Ishikawa (cell line): ENCODE data around the gene VSNL1.

Experiments used
- CEBPB ChIP-seq: IDR thresholded peaks from 2 replicates; pipeline ENCODE4 v1.6.1; 2012
- CREB1 ChIP-seq: IDR thresholded peaks from 2 replicates; pipeline ENCODE4 v1.6.1; 2012; ENCODE audit warnings: low read depth
- EGR1 ChIP-seq: IDR thresholded peaks from 2 replicates; pipeline ENCODE4 v1.6.1; 2012
- EP300 ChIP-seq: IDR thresholded peaks from 2 replicates; pipeline ENCODE4 v1.6.1; 2012; ENCODE audit warnings: borderline replicate concordance
- FOXM1 ChIP-seq: IDR thresholded peaks from 2 replicates; pipeline ENCODE4 v1.6.1; 2012; ENCODE audit warnings: low read depth, borderline replicate concordance
- MAX ChIP-seq: IDR thresholded peaks from 2 replicates; pipeline ENCODE4 v1.6.1; 2012
- NFIC ChIP-seq: IDR thresholded peaks from 2 replicates; pipeline ENCODE4 v1.6.1; 2012
- RAD21 ChIP-seq: IDR thresholded peaks from 2 replicates; pipeline ENCODE4 v1.6.1; 2012; ENCODE audit warnings: low read depth
- REST ChIP-seq: IDR thresholded peaks from 2 replicates; pipeline ENCODE4 v1.6.1; 2012; ENCODE audit warnings: low read depth, mild to moderate bottlenecking
- TAF1 ChIP-seq: IDR thresholded peaks from 2 replicates; pipeline ENCODE4 v1.6.1; 2012; ENCODE audit warnings: low read depth, mild to moderate bottlenecking
- TCF12 ChIP-seq: IDR thresholded peaks from 2 replicates; pipeline ENCODE4 v1.6.1; 2012; ENCODE audit warnings: low read depth
- TEAD4 ChIP-seq: IDR thresholded peaks from 2 replicates; pipeline ENCODE4 v1.6.1; 2012
- USF1 ChIP-seq: IDR thresholded peaks from 2 replicates; pipeline ENCODE4 v1.6.1; 2012
- YY1 ChIP-seq: IDR thresholded peaks from 2 replicates; pipeline ENCODE4 v1.6.1; 2012; ENCODE audit warnings: low read depth
- ZBTB7A ChIP-seq: IDR thresholded peaks from 2 replicates; pipeline ENCODE4 v1.6.1; 2012; ENCODE audit warnings: low read depth

Gene VSNL1

DNA sequence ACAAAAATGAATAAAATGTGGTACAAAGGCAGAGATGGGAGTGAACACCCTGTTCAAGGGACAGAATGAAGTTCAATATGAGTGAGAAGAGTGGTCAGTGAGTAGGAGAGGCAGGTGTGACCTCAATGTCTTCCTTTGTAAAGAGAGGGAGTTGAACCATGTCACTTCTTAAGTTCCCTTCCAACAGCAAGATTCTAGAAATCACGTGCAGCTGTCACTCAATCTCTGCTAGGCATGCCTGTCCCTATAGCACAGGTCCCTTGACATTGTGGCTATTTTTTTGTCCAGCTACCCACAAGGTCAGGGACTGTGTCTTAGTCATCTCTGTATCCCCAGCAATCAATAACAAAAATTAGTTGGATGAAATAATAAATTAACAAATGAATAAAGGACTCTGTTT, 66.9 kb downstream of the VSNL1 start:
- TF ChIP-seq YY1 (no peak), CEBPB (no peak)

GRCh38 chr2:17608251-17608650, 67.8 kb downstream of the VSNL1 start:
- TF ChIP-seq TEAD4: no peak
- TF ChIP-seq MAX: no peak
- no peak for TF ChIP-seq USF1
- TF ChIP-seq TCF12: no peak
- no peak for TF ChIP-seq EGR1
- TF ChIP-seq RAD21: no peak
- TF ChIP-seq NFIC: no peak
- no peak for TF ChIP-seq FOXM1
- TF ChIP-seq CEBPB: no peak
- no peak for TF ChIP-seq EP300
- TF ChIP-seq REST: no peak
- TF ChIP-seq ZBTB7A: no peak
- TF ChIP-seq CREB1: no peak
- no peak for TF ChIP-seq TAF1
- TF ChIP-seq YY1: no peak

GRCh38 chr2:17610521-17610920, 70.0 kb downstream of the VSNL1 start:
- TF ChIP-seq MAX (no peak), YY1 (no peak), FOXM1 (no peak)

DNA sequence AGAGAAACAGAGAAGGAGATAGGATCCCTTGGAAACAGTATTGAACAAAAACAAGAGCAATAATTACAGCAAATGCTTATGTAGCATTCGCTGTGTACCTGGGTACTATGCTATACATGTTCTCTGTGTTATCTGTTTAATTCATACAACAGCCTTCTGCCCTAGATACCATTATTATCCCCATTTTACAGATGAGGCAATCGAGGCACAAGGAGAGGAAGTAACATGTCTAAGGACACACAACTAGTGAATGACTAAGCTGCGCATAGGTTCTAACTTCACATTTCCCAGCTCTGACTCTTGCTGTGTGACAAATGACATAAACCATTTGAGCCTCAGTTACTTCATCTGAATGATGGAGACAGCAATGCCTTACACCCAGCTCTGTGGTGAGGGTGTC, 70.5 kb downstream of the VSNL1 start:
- TF ChIP-seq EP300: no peak
- no peak for TF ChIP-seq USF1
- TF ChIP-seq CREB1: no peak
- TF ChIP-seq CEBPB: no peak
- TF ChIP-seq TAF1: no peak
- no peak for TF ChIP-seq ZBTB7A
- TF ChIP-seq TEAD4: no peak
- TF ChIP-seq EGR1: no peak

GRCh38 chr2:17614174-17614930, 73.9 kb downstream of the VSNL1 start:
- TF ChIP-seq ZBTB7A (no peak), TEAD4 (no peak), CEBPB (no peak), TCF12 (no peak), USF1 (no peak), NFIC (no peak), CREB1 (no peak), EGR1 (no peak), YY1 (no peak), EP300 (no peak), FOXM1 (no peak), MAX (no peak), REST (no peak), RAD21 (no peak), TAF1 (no peak)

DNA sequence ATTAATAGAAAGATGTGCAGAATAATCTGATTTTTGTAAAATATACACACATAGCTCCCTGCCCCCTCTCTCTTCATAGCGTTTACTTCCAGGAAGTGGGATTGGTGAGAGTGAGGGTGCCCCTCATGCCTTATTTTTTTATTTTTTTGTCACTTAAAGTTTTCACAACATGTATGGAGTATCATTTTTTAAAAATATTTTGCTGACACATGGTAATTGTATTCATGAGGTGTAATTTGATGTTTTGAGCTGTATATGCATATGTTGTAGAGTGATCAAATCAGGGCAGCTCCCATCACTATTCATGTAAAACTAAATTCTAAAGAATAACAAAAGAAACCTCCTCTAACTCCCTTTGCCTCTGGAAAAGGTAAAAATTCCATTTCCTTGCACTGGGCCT, 74.7 kb downstream of the VSNL1 start:
- TF ChIP-seq ZBTB7A (no peak), CEBPB (no peak), CREB1 (no peak), USF1 (no peak), RAD21 (no peak), EGR1 (no peak), EP300 (no peak), MAX (no peak)
